HG02885 (cell line): ENCODE measurements around the gene SMIM29.

Source experiments
- ATAC-seq: cut with Tn5 transposase; IDR thresholded peaks from one replicate; pipeline ENCODE4 v1.9.1; 2021; ENCODE audit warnings: mild to moderate bottlenecking; ENCODE audit not compliant: unreplicated experiment, poor library complexity

SMIM29 gene

DNA sequence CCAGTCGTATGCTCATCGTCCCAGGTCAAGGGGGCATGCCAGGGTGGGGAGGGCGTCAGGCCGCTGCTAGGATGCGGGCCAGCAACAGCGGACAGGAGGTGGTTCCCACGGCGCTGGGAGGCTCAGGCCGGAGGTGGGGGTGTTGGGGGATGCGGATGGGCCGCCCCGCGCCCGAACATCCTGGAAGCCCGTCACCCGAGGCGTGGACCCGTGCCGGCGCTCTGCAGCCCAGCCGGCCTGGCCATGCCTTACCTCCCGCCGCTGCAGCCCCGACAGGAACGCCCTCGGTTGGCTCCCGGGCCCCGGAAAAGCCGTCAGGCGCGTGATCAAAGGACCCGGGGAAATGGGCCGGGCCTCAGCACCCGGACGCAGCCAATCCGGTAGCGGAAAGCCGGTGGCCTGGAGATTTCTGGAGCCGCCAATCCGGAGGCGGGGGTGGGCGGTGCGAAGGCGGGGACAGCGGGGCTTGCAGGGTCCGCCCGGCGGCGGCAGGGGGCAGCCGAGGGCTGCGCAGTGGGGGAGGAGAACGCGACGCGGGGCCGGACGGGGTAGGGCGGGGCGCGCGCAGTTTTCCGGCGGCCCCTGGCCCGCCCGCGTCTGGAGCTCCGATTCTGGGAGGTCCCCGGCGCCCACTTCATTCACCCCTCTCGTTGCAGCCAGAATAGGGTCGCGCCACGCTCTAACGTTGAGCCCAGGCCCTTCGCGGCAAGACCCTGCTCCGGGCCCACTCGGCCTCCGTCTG is at the start of gene SMIM29:
Gene SMIM29, minus strand, starts transcription at position 280 of the 742 bp plus-strand sequence. CDS start 1,215 bp downstream, outside the sequence.
- ATAC-seq = peak; percentile 86

DNA sequence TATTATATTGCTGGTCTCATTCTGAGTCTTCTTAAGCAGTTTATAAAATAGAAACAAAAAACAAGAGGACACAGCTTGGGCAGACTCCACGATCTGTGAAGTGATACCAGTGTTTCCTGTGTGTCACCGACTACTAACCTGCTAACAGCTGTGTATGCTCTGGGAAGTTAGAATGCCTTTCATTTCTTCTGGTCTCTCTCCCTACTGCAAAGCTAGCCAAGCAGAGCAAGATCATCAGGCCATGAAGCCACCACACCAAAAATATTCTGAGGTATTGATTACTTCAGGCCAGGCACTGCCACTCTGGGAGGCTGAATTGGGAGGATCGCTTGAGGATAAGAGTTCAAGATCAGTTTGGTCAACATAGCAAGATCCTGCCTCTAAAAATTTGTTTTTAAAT is 46.9 kb upstream of the SMIM29 start:
- peak; percentile 70 for ATAC-seq

DNA sequence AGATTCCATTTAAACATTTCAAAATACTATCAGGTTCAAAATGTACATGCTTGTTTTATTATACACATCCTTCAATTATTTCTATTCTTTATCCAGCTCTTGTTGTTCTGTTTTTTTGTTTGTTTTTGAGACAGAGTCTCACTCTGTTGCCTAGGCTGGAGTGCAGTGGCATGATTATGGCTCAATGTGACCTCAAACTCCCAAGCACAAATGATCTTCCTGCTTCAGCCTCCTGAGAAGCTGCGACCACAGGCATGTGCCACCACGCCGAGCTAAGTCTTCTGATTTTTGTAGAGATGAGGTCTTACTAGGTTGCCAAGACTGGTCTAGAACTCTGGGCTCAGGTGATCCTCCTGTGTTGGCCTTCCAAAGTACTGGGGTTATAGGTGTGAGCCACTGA is 44.1 kb upstream of the SMIM29 start:
- ATAC-seq = no peak

DNA sequence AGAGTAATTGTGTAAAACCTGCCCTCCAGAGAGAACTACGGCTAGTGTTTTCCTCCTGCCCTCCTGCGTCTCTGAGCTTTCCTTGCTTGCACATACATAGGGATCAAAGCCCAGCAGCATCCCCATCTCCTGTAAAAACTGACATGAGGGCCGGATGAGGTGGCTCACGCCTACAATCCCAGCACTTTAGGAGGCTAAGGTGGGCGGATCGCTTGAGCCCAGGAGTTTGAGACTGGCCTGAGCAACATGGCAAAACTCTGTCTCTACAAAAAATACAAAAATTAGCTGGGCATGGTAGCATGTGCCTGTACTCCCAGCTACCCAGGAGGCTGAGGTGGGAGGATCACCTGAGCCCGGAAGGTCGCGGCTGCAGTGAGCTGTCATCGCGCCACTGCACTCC is 40.3 kb upstream of the SMIM29 start:
- no peak for ATAC-seq

DNA sequence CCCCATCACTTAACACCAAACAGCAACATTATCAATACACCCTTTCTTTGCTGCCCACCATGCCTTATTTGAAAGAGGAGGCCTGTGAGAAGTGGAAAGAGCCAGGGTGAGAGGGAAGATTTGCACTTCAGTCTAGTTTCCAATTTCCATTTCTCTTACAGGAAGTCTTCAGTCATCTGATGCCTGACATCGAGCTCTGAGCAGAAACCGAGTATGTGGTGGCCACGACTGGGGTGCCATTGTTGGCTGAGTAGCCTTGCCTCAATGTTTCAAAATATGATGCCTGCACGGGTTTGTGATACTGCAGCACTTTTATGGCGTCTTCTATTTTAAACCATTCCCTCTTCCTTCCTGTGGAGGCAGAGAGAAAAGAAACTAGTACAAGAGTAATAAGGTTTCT is 39.8 kb upstream of the SMIM29 start:
- no peak for ATAC-seq

DNA sequence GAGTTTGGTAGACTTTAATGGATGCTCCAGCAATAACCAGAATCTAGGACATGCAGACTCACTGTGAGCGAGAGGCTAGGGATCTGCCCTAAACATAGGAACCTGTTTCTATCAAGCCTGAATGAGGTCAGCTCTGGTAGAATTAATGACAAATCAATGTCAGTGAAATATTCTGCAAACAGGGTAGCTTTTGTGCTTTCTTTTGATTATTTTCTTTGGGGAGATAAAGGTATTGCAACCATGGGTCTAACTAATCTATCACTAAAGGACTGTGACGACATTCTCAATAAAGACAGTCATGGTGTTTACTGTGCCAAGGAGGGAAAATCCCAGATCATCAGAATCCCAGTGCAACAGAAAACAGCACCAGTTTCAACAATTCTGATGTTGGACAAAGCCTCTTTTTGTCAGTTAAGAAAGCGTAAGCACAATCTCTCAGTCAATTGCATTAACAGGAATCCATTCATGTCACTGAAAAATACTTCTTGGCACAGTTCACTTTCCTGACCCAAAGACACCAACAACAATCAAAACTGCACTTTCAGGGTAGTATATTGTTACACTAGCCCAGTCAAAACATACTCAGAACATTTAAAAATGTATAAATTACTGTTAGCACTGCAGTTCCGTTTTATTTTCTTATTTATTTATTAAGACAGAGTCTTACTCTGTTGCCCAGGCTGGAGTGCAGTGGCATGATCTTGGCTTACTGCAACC is 36.8 kb upstream of the SMIM29 start:
- ATAC-seq = no peak

DNA sequence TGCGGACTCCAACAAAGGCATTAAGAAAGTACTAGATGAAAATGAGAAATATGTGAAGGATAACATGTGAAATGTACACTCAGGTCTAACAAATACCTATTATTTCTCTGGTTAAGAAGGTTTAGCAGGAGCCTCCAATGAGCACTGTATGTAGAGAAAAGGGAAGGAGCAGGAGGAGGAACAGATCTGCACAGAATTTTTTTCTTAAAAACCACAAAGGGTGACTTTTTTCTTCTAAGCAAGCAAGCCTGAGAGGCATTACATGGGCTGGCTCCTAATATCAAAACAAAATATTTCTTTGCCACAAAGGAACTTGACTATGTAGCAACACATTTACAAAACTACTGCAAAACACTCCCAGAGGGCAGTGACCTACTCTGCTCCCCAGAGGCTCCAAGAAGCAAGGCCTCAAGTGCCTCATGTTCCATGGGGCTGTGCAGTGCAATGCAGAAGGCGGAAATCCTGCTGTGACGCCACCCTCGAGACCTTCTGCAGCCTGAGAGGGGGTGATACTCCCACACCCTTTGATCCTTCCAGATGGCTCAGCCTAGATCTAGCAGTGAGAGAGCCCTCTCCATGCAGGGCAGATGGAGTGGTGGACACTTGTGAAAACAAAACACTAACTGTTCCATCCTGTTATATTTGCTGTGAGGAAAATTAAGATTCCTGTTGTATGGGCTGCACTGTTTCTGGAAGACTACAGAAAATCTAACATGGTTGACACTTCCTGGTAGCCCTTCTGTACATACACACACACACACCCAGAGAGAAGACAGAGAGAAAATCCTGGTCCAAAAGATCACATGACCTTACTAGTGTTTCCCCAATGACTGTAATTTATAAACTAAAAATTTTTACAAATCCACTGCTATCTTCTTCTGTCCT is 36.0 kb upstream of the SMIM29 start:
- ATAC-seq = no peak

DNA sequence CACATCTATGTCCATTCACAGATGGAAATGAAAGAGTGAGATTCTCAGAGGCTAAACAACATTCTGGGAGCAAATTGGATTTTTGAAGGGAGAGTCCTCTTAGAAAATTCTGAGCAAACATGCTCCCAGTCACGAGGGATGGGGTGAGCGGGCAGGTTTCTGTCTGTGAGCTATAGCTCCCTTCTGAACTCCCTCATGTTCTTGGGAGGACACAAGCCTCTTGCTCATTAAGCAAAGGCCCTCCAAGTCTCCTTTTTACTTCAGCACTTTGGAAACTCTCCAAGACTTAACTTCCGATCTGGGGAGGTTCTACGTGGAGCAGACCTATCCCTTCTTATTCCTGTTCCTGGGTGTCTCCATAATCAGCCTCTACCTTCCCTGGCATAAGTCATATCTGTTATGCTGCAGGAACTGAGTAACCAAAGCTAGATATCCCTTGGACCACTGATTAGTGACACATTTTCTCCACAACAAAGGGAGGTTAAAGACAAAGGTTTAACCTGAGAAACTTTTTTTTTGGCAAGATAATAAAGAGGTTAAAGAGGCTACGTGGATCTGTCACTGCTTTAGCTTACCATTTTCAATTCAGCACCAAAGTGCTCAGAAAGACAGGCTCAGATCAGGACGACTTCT is 33.0 kb upstream of the SMIM29 start:
- ATAC-seq = no peak

DNA sequence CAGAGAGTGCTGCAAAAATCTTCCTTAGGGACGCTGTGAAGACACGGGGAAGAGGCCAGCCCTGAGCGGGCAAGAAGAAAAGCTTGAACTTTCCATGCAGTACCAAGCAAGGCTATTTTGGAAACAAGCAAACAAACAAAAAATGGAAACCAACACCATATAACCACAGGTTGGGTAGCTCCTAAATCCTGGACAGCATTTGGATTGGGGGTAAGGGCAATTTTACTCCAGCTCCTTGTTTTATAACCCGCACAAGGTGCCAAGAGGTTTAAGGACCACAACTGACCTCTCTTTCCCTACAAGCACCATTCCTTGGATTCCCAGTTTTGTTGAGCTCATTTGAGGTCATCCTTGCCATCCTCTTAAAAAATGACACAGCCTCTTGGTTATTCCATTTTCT is 31.4 kb upstream of the SMIM29 start:
- ATAC-seq = no peak

DNA sequence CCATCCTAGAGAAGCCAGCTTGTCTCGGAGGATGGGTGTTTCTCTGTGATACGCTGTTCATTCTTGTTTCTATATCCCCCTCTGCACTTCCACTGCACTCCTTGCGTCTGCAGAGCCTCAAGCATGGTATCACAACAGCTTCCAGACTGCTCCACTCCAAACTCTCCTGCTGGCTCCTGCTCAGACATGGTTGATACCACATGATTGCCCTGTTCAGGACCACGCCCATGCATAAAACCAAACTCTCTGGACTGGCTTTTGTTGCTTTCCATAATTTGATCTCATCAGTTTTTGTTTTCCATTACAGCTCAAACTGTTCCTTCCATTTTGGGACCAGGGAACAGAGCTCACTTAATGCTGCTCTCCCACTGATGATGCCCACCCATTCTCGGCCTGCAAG is 30.0 kb upstream of the SMIM29 start:
- ATAC-seq = no peak

DNA sequence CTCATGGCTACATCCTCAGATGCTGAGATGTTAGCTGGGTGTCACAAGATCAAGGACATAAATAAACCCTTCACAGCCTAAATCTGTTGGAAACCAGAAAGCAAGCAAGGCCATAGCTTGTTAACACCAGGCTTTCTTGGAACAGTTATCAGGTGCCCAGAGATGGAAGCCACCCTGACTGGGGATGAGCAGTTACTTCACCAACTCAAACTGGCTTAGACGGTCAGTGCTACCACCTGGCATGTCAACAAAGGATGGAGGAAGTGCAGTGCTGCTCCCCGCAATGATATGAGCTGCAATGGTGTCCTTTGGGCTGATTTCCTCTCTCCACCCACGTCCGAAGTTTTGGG is 28.9 kb upstream of the SMIM29 start:
- ATAC-seq = no peak

DNA sequence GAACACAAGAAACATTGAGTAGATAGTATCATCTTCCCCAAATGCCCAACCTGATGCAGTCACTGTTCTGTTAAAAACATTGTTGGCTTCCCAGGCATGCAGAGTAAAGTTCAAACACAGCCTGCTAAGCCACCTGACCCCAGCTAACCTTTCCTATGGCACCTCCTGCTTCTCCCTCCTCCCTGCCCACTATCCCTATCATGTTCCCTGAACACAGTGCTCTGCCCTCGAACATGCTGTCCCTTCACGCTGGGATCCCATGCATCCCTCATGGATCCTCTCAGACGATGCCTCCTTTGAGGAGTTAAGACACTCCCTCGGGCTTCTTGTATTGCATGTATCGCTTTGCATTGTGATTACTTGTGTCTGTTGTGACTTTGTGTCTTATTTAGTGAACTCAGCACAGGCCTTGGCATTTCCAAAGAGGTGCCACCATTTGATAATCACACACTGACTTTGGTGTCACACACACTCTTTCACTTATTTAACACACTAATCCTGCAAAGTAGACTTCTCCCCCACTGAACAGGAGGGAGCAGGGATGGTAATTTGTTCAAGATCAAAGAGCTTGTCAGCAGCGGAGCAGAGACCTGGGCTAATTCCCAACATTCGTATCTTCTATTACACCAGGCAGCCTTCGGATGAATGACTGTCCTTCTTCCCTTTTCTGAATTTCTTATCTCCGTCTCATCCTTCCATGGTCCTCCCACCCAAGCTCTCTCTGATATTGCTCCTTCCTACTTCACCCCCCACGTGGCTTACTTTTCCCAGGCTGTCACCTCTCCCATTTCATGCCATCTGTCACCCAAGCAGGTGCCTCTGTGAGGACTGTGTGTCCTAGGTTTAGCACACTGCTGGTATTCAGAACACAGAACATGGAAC is 28.3 kb upstream of the SMIM29 start:
- ATAC-seq = no peak

DNA sequence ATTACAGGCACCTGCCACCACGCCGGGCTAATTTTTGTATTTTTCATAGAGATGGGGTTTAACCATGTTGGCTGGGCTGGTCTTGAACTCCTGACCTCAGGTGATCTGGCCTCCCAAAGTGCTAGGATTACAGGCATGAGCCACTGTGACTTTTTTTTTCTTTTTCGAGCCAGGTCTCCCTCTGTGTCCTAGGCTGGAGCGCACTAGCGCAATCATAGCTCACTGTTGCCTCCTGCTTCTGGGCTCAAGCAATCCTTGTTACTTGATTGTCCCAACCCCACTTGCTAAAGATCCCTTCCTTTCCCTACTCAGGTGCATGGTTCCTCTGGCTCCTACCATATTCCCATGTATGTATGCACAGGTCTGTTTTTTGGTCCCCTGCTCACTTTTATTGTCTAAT is 27.4 kb upstream of the SMIM29 start:
- ATAC-seq = no peak

DNA sequence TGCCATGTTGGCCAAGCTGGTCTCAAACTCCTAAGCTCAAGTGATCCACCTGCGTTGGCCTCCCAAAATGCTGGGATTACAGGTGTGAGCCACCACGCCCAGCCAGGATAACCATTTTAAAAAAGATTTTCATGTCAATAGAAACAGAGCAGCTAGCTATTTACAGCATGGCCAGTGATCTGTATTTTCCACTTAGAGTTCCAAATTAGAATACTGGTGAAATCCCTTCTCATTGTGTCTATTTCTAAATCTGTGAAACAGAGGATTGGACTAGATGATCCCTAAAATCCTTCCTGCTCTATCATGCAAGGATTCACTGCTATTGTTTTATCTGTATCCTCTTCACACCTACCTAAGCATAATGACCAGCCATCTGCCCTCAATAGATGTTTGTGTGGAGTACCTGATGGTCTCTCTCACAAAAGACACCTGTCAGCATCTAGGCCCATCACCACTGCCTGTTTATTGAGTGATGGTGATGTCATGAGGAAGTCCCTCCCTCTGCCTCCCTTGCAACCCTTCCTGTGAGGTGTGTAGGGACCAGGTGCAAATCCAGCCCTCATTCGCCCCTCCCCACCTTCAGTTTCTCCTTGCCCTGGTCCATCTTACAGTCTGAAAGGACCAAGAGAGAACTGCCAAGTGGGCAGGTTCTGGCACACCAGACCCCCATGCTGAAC is 26.5 kb upstream of the SMIM29 start:
- no peak for ATAC-seq

DNA sequence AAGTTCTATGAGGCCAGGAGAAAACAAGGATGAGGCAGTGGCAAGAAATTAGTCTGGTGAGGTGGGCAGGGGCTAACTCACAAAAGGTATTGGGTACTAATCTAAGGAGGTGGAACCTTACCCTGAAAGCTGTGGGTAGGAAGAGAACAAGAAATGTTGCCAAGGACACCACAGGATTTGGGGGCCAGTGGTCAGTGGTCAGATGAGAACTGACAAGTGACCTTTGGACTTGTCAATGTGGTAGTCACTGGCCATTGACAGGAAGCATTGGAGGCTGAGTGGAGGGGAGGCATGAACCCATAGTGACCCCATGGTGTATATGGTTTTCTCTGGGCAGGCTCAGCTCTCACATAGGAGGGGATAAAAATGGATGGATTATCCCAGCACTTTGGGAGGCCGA is 25.3 kb upstream of the SMIM29 start:
- no peak for ATAC-seq

DNA sequence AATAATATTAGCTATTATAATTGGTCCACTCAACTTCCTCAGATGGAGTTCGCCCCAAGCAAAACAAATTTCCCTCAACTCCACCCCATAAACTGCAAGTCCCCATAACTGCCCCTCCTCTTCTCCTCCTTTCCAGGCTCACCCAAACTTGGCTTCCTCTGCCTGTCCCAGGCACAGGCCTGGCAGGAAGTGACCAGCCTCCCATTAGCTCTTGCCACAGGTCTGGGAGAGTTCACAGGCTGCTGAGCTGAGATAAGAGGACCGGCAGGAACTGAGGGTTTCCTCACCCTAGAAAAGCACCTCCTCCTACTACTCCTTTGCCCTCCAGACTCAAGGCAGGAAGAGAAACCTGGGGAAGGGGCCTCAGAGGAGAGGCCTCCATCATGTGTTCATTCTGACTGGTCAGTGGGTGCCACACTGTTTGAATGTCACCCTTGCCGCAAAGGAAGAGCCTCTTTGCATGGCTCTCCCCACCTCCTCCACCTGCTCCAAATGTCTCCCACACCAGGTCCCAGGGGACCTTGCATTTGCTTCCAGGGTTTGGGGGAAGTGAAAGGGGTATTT is 24.5 kb upstream of the SMIM29 start:
- no peak for ATAC-seq

DNA sequence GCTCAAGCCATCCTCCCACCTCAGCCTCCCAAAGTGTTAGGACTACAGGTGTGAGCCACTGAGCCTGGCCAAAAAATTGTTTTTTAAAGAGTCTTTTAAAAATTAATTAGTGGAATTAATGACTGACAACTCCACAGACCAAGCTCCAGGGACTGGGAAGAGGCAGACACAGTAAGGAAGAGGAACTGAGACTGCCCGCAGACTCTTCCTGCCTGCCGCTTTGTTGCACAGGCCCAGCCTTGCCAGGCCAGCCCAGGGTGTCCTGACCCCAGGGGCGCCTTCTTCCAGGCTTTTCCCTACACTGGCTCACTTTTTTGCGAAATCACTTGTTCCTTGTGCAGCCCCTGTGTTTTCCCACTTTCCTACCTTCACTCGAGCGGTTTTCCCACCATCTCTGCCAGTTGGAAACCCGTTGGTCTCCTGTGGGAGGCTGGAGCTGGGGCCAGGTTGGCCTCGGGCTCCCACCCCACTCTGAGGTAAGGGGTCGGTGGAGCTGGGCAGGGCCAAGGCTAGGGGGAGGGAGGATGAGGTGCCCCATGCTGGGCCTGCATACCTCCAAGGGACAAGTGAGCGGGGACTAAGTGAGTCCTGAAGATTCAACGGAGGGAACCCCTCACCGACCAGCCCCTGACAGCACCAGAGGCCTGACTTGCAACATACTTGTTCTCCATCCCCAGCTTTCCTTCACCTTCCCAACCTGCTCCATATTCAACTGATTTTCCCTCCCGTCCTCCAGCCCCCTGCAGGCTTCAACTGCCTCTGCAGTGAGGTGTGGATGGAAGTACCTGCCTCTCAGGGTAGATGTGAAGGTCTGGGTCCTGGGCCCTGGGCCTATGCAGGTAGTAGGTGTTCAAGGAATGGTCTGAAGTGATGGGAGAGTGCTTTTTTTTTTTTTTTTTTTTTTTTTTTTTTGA is 23.5 kb upstream of the SMIM29 start:
- no peak for ATAC-seq
